Tibial nerve (tissue), 4 donors: ENCODE data around the gene OLFM2.

ENCODE experiments used
- EP300 ChIP-seq, 2 donors: sonication (generic); formaldehyde crosslinking; IDR thresholded peaks; one replicate each; pipeline ENCODE4 v1.6.1; 2017; ENCODE audit warnings: antibody characterized with exemption in 2 of 2, mild to moderate bottlenecking in 1 of 2
- TF ChIP-seq, protein P1 (sequence below), 5 experiments: fragments of 200-600 bp in 3 of 5; fragments of 450-650 bp in 2 of 5; sonication (generic) in 3 of 5; IDR thresholded peaks; one replicate each; pipeline ENCODE4 v1.5.1; 2016 to 2019; ENCODE audit warnings: antibody characterized with exemption in 5 of 5, mild to moderate bottlenecking in 3 of 5, moderate library complexity in 2 of 5

- TF ChIP-seq, protein P1, sequence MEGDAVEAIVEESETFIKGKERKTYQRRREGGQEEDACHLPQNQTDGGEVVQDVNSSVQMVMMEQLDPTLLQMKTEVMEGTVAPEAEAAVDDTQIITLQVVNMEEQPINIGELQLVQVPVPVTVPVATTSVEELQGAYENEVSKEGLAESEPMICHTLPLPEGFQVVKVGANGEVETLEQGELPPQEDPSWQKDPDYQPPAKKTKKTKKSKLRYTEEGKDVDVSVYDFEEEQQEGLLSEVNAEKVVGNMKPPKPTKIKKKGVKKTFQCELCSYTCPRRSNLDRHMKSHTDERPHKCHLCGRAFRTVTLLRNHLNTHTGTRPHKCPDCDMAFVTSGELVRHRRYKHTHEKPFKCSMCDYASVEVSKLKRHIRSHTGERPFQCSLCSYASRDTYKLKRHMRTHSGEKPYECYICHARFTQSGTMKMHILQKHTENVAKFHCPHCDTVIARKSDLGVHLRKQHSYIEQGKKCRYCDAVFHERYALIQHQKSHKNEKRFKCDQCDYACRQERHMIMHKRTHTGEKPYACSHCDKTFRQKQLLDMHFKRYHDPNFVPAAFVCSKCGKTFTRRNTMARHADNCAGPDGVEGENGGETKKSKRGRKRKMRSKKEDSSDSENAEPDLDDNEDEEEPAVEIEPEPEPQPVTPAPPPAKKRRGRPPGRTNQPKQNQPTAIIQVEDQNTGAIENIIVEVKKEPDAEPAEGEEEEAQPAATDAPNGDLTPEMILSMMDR (IDR thresholded peaks at IDR 0.05): no peak
- TF ChIP-seq EP300 (IDR thresholded peaks at IDR 0.05): no peak
These were observed 22.1 kb upstream of the OLFM2 start for GRCh38 chr19:9958379-9958821.
